Kidney capillary endothelial cell (primary cell): ENCODE data around the gene MBOAT2.

Experiments
- DNase-seq: peaks from one replicate; pipeline ENCODE4 v3.0.0-alpha.2; 2018; ENCODE audit warnings: low spot score

The MBOAT2 gene

GRCh38 chr2:8821276-8822217 is 181.9 kb downstream of the MBOAT2 start:
- DNase-seq, result no peak

- no peak for DNase-seq
These were observed 183.5 kb downstream of the MBOAT2 start for GRCh38 chr2:8819948-8820347.

DNA sequence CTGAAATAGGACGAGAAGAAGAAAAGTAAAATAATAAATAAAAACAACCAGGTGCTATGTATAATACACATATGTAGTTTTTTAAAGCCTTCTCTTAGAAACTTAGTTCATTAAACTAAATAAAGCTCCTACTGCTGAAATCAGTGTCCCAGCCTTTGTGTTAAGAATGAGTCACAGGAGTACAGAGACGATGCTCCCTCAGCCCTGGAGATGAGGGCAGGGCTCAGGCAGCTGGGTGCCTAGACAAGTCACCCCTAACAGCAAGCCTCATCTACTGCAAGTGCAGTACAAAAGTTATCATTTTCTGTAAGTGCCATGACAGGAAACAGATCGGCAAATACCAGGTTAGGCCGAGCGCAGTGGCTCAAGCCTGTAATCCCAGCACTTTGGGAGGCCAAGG is 184.3 kb downstream of the MBOAT2 start:
- DNase-seq, result no peak

GRCh38 chr2:8817221-8817620 is 186.3 kb downstream of the MBOAT2 start:
- no peak for DNase-seq

DNA sequence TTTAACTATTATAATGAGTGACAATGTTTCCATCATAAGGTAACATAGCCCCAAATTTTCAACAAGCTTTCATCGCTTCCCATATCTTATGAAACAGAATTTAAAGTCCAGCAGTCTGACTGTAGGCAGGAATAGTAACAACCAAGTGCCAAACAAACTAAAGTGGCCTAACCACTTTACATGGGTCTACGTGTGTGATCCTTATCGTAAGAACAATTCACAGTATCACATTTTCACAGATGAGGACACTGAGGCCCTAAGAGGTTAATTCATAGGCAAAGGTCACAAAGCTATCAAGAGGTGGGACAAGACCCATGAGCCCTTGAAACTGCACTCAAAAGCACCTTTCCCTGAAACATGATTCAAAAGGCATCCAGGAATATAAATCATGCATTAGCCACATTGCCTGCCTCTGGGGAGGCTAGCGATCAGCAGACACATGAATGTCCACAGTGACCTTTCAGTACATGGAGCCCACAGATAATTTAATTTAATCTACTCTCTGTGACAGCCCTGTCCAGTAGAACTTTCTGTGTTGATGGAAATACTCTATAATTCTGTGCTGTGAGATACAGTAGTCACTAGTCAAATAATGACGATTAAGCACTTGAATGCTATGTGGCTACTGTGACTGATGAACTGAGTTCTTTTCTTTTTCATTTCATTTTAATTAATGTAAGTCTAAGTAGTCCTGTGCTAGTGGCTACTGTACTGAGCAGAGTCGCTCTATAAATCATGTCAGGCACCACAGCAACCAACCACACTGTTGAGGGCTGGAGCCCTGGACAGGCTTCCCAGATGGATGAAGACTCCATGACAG is 196.4 kb downstream of the MBOAT2 start:
- DNase-seq, result no peak

- DNase-seq, result peak; percentile 0
These were observed 197.9 kb downstream of the MBOAT2 start for GRCh38 chr2:8805278-8806210.

DNA sequence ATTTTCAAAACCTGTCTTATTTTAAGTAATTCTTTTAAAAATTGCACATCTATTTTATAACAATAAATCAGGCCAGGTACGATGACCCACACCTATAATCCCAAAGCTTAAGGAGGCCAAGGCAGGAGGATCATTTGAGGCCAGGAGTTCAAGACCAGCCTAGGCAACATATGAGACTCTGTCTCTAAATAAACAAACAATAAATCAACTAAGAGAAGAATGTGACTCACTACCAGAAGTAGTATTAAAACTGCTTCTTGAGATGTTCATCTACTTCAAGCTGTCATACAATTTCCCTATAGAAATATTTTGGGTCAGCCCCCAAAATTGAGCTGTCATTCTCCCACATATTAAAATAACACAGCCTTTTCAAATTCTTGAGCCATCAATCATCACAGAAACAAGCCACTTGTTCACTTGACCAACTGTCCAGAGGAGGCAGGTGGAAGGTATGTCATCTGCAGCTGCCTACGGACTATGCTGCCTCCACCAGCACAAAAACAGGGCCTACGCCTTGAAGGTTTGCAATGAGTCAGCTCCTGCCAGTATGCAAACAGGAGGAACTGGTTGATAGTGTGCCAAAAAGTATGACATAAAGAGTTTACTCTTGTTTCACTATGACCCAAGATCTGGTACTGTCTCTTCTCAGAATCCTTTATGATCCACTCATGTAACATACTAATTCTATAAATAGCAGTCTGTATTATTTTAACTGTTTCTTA is 199.7 kb downstream of the MBOAT2 start:
- peak; percentile 60 for DNase-seq

GRCh38 chr2:8802741-8803140 is 200.7 kb downstream of the MBOAT2 start:
- DNase-seq, result no peak
